ENCODE results near the gene LCN15. TPM values are rescaled to one million over a fixed set of nuclear protein-coding genes. Genes with fewer than 3 reads are reported as not detected.

LCN15 gene
- total and polyA plus RNA-seq, 2 of the 13 experiments (the other 11 are each of a cell fraction or from before 2014, with no cell fraction given): 1.3 to 53.7 TPM

DNA sequence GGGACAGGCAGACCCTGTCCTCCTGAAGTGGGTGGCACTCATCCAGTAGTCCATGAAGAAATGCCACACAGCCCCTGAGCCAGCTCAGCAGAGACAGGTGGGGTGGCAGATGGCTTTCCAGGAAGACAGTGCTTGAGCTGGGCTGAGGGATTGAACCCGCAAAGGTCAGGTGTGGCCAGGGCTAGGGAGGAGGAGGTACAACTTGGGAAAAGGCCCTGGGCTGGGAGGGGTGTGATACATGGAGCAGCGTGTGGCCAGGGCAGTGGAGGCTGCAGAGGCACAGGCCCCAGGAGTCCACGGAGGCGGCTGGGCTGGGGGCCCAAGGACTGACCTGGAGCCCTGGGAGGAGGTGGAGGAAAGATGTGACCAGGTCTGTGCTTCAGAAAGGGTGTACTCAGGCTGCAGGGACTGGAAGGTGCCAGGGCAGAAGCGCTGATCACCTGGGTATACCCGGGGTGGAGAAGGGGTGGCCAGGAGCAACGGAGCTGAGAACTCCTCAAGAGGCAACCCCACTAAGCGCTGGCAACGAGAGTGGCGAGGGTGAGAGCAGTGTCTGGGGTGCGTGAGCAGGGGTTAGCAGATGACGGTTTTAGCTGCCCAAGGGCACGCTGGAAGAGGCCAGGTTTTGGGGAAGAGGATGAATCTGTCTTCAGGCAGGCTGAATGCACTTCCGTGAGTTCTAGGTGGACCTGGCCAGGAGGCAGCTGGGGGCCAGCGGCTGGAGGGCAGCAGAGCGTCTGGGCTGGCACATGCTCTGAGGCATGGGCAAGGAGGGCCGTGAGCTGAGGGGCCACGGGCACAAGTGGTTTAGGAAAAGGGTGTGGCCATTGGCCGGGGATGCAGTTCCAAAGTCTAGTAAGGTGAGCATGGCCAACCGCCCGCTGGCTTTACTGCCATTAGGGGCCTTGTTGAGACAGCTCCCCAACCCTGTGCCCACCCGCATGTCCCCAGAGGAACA, 39.5 kb upstream of the LCN15 start (continued):
- TF ChIP-seq, protein P1, sequence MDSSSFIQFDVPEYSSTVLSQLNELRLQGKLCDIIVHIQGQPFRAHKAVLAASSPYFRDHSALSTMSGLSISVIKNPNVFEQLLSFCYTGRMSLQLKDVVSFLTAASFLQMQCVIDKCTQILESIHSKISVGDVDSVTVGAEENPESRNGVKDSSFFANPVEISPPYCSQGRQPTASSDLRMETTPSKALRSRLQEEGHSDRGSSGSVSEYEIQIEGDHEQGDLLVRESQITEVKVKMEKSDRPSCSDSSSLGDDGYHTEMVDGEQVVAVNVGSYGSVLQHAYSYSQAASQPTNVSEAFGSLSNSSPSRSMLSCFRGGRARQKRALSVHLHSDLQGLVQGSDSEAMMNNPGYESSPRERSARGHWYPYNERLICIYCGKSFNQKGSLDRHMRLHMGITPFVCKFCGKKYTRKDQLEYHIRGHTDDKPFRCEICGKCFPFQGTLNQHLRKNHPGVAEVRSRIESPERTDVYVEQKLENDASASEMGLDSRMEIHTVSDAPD (CRISPR knock-in tag; IDR thresholded peaks at IDR 0.05): no peak
- TF ChIP-seq KDM4B (CRISPR knock-in tag; IDR thresholded peaks at IDR 0.05) (no peak), GLI4 (CRISPR knock-in tag; IDR thresholded peaks at IDR 0.05; ENCODE audit: borderline replicate concordance) (no peak), ZNF556 (CRISPR knock-in tag; IDR thresholded peaks at IDR 0.05; ENCODE audit: borderline replicate concordance) (no peak), ZNF891 (CRISPR knock-in tag; IDR thresholded peaks at IDR 0.05) (no peak), KDM2A (CRISPR knock-in tag; IDR thresholded peaks at IDR 0.05; ENCODE audit: borderline replicate concordance, low read depth) (0 out of 2 replicates have a peak, but pooled peaks have one; percentile 23), POLR2AphosphoS5 (IDR thresholded peaks at IDR 0.05; ENCODE audit: low read depth, low read length) (peak; percentile 34; the same call in 1 of the 2 replicates), ZNF670 (CRISPR knock-in tag; IDR thresholded peaks at IDR 0.05; ENCODE audit: borderline replicate concordance) (no peak), ZC3H13 (CRISPR knock-in tag; IDR thresholded peaks at IDR 0.05) (peak; percentile 58), FLYWCH1 (CRISPR knock-in tag; IDR thresholded peaks at IDR 0.05) (no peak), AGO2 (optimal IDR thresholded peaks at IDR 0.05; ENCODE audit: low read depth, low read length) (peak; percentile 67), CREB1 (IDR thresholded peaks at IDR 0.05) (no peak), CREB1 (CRISPR knock-in tag; IDR thresholded peaks at IDR 0.05) (no peak), RAD51 (IDR thresholded peaks at IDR 0.05; ENCODE audit: borderline replicate concordance) (no peak), GATA4 (IDR thresholded peaks at IDR 0.05; ENCODE audit: borderline replicate concordance, low read depth) (no peak), ISL2 (CRISPR knock-in tag; IDR thresholded peaks at IDR 0.05) (no peak), DPF2 (CRISPR knock-in tag; IDR thresholded peaks at IDR 0.05; ENCODE audit: borderline replicate concordance, low read depth) (no peak)
- TF ChIP-seq, protein P2, sequence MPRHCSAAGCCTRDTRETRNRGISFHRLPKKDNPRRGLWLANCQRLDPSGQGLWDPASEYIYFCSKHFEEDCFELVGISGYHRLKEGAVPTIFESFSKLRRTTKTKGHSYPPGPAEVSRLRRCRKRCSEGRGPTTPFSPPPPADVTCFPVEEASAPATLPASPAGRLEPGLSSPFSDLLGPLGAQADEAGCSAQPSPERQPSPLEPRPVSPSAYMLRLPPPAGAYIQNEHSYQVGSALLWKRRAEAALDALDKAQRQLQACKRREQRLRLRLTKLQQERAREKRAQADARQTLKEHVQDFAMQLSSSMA (CRISPR knock-in tag; IDR thresholded peaks at IDR 0.05): no peak
- TF ChIP-seq, protein P3, sequence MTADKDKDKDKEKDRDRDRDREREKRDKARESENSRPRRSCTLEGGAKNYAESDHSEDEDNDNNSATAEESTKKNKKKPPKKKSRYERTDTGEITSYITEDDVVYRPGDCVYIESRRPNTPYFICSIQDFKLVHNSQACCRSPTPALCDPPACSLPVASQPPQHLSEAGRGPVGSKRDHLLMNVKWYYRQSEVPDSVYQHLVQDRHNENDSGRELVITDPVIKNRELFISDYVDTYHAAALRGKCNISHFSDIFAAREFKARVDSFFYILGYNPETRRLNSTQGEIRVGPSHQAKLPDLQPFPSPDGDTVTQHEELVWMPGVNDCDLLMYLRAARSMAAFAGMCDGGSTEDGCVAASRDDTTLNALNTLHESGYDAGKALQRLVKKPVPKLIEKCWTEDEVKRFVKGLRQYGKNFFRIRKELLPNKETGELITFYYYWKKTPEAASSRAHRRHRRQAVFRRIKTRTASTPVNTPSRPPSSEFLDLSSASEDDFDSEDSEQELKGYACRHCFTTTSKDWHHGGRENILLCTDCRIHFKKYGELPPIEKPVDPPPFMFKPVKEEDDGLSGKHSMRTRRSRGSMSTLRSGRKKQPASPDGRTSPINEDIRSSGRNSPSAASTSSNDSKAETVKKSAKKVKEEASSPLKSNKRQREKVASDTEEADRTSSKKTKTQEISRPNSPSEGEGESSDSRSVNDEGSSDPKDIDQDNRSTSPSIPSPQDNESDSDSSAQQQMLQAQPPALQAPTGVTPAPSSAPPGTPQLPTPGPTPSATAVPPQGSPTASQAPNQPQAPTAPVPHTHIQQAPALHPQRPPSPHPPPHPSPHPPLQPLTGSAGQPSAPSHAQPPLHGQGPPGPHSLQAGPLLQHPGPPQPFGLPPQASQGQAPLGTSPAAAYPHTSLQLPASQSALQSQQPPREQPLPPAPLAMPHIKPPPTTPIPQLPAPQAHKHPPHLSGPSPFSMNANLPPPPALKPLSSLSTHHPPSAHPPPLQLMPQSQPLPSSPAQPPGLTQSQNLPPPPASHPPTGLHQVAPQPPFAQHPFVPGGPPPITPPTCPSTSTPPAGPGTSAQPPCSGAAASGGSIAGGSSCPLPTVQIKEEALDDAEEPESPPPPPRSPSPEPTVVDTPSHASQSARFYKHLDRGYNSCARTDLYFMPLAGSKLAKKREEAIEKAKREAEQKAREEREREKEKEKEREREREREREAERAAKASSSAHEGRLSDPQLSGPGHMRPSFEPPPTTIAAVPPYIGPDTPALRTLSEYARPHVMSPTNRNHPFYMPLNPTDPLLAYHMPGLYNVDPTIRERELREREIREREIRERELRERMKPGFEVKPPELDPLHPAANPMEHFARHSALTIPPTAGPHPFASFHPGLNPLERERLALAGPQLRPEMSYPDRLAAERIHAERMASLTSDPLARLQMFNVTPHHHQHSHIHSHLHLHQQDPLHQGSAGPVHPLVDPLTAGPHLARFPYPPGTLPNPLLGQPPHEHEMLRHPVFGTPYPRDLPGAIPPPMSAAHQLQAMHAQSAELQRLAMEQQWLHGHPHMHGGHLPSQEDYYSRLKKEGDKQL (CRISPR knock-in tag; IDR thresholded peaks at IDR 0.05; ENCODE audit: low read depth): no peak
- TF ChIP-seq, protein P4, sequence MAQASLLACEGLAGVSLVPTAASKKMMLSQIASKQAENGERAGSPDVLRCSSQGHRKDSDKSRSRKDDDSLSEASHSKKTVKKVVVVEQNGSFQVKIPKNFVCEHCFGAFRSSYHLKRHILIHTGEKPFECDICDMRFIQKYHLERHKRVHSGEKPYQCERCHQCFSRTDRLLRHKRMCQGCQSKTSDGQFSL (CRISPR knock-in tag; IDR thresholded peaks at IDR 0.05): no peak
